Right lobe of liver (tissue), 6 donors: ENCODE measurements around the gene ENC1. TPM values are rescaled to one million over a fixed set of nuclear protein-coding genes. Genes with fewer than 3 reads are reported as not detected.

Source experiments
- ATAC-seq, 4 donors: fragments of 200-7000 bp; cut with Tn5 transposase; one replicate each; pipeline ENCODE4 v1.9.1; 2020; ENCODE audit warnings: mild to moderate bottlenecking in 4 of 4, moderate library complexity in 4 of 4
- DNase-seq, 3 donors: peaks; one replicate each; pipeline ENCODE4 v3.0.0-alpha.2; 2020
- H3K27ac ChIP-seq, 3 donors: fragments of 200-600 bp; one replicate each; pipeline ENCODE4 v1.8.0; 2022
- H3K27me3 ChIP-seq, 2 donors: fragments of 200-600 bp; one replicate each; pipeline ENCODE4 v1.8.0; 2022
- H3K36me3 ChIP-seq, 4 donors: fragments of 200-600 bp; sonication (generic) in 1 of 4; one replicate each; pipeline versions ENCODE4 v1.5.1 to v1.8.0; 2017 to 2022; ENCODE audit warnings: control low read depth in 1 of 4
- H3K4me1 ChIP-seq, 4 donors: fragments of 200-600 bp; sonication (generic) in 1 of 4; one replicate each; pipeline versions ENCODE4 v1.5.1 to v1.8.0; 2017 to 2022; ENCODE audit warnings: control low read depth in 1 of 4
- H3K4me3 ChIP-seq, 3 donors: fragments of 200-600 bp; one replicate each; pipeline ENCODE4 v1.8.0; 2022
- H3K9me3 ChIP-seq, 4 donors: fragments of 200-600 bp; sonication (generic) in 1 of 4; one replicate each; pipeline versions ENCODE4 v1.5.1 to v1.8.0; 2017 to 2022; ENCODE audit warnings: control low read depth in 1 of 4
- CTCF ChIP-seq, 4 donors: fragments of 200-600 bp in 3 of 4; fragments of 450-650 bp in 1 of 4; IDR thresholded peaks; one replicate each; pipeline versions ENCODE4 v1.5.1 to v1.8.0; 2016 to 2022; ENCODE audit warnings: antibody characterized with exemption in 4 of 4, mild to moderate bottlenecking in 2 of 4
- POLR2A ChIP-seq: fragments of 450-650 bp; IDR thresholded peaks from one replicate; pipeline ENCODE4 v1.6.1; 2017; ENCODE audit warnings: antibody characterized with exemption, mild to moderate bottlenecking
- WGBS: methylation state at CpG from one replicate; pipeline ENCODE4 v1.1.6; 2018; ENCODE audit warnings: low coverage, low lambda C conversion rate; ENCODE audit not compliant: insufficient coverage; ENCODE audit errors: missing lambda C conversion rate; 5-methylcytosine and 5-hydroxymethylcytosine counted together
- intact Hi-C, 2 donors: fragments of 100-400 bp; cut with DNase I; formaldehyde crosslinking; loops; one replicate each; pipeline versions ENCODE4 v1.11.2 to v1.14.1; 2022
- total RNA-seq, 6 experiments: library from RNA; depleted of rRNA in 2 of 6; stranded (reverse); fragments of >200 nt in 2 of 6; fragmentation: NEBNext Ultra II Directional in 3 of 6; extraction: Animal tissue kit (Norgen Biotek cat#: 25700) in 3 of 6; gene quantifications; one replicate each; pipeline versions ENCODE4 v1.1.0 to v1.2.4, GENCODE V29; 2016 to 2023
- donor health status: DM: no; HTN: yes; CAD: no.
- donor health status: DM: no; HTN: no; CAD: no.
- donor health status: DM: no; HTN: no; CAD: no.
- donor health status: DM: no; HTN: yes; CAD: no.
- donor health status: DM: no; HTN: yes; CAD: no.

Gene ENC1
- total RNA-seq, 6 experiments from 2014 or later = 4.5 to 6.8 (median 5.5) TPM

- TF ChIP-seq CTCF (IDR thresholded peaks at IDR 0.05) (no peak), POLR2A (no peak)
These were observed 16.6 kb downstream of the ENC1 start for GRCh38 chr5:74623748-74624408.

GRCh38 chr5:74623006-74623611 lies 17.4 kb downstream of the ENC1 start:
- intact Hi-C loops = no loop called here
- TF ChIP-seq POLR2A (no peak), CTCF (IDR thresholded peaks at IDR 0.05) (no peak)
- 70% methylated on average over 3 of the region's 3 CpGs for WGBS

More at GRCh38 chr5:74623748-74624408, 16.6 kb downstream of the ENC1 start:
- Histone ChIP-seq H3K27me3 (no peaks in the 10 kb centered on the region), H3K9me3 (no peaks in the 10 kb centered on the region), H3K27ac (no peak overlapping the region), H3K4me1 (no peaks in the 10 kb centered on the region), H3K36me3 (no peaks in the 10 kb centered on the region), H3K4me3 (no peak overlapping the region)
- DNase-seq = no peak
- 74% methylated on average over 4 of the region's 5 CpGs for WGBS
- intact Hi-C loops = no loop called here
- no peak for ATAC-seq

GRCh38 chr5:74622122-74622521 lies 18.4 kb downstream of the ENC1 start:
- Histone ChIP-seq H3K27ac (no peak overlapping the region), H3K36me3 (no peaks in the 10 kb centered on the region), H3K9me3 (no peaks in the 10 kb centered on the region), H3K4me3 (no peak overlapping the region), H3K27me3 (no peaks in the 10 kb centered on the region), H3K4me1 (peaks cover 0 to 4% (median 0%) of the 10 kb centered on the region in 4 donors)
- DNase-seq (no peak), ATAC-seq (no peak)
- TF ChIP-seq POLR2A (no peak), CTCF (IDR thresholded peaks at IDR 0.05) (no peak)
- WGBS = 42% methylated on average over 3 of the region's 3 CpGs
- intact Hi-C loops = no loop called here

More at GRCh38 chr5:74623006-74623611, 17.4 kb downstream of the ENC1 start:
- DNase-seq (no peak), ATAC-seq (no peak)
- Histone ChIP-seq H3K4me3 (no peak overlapping the region), H3K9me3 (no peaks in the 10 kb centered on the region), H3K4me1 (no peaks in the 10 kb centered on the region), H3K36me3 (no peaks in the 10 kb centered on the region), H3K27ac (no peak overlapping the region), H3K27me3 (no peaks in the 10 kb centered on the region)

- ATAC-seq = no peak
These were observed 19.0 kb downstream of the ENC1 start for GRCh38 chr5:74621492-74621891.

More at GRCh38 chr5:74621492-74621891, 19.0 kb downstream of the ENC1 start:
- Histone ChIP-seq H3K36me3 (no peaks in the 10 kb centered on the region), H3K4me3 (no peak overlapping the region), H3K4me1 (peaks cover 0 to 8% (median 0%) of the 10 kb centered on the region in 4 donors), H3K27ac (no peak overlapping the region), H3K27me3 (no peaks in the 10 kb centered on the region), H3K9me3 (no peaks in the 10 kb centered on the region)
- TF ChIP-seq CTCF (IDR thresholded peaks at IDR 0.05) (no peak), POLR2A (no peak)
- no peak for DNase-seq
- intact Hi-C loops = no loop called here
- WGBS = 53% methylated on average over 5 of the region's 5 CpGs
